BLaER1 (cell line): ENCODE results near the gene PLBD2.
A peak's percentile ranks its signal among the peaks of the same experiment; 100 is the strongest.

ENCODE experiments used
- H3K27ac ChIP-seq: shearing (Covaris generic); formaldehyde crosslinking; 2 replicates; pipeline ENCODE4 v1.8.1; 2022
- H3K27me3 ChIP-seq: shearing (Covaris generic); formaldehyde crosslinking; 2 replicates; pipeline ENCODE4 v1.8.1; 2022
- H3K36me3 ChIP-seq: shearing (Covaris generic); formaldehyde crosslinking; 2 replicates; pipeline ENCODE4 v1.8.1; 2022
- H3K4me1 ChIP-seq: shearing (Covaris generic); formaldehyde crosslinking; 2 replicates; pipeline ENCODE4 v1.8.1; 2022
- H3K4me2 ChIP-seq: shearing (Covaris generic); formaldehyde crosslinking; 2 replicates; pipeline ENCODE4 v1.8.1; 2022
- H3K4me3 ChIP-seq: shearing (Covaris generic); formaldehyde crosslinking; 2 replicates; pipeline ENCODE4 v1.8.1; 2022
- H3K9ac ChIP-seq: shearing (Covaris generic); formaldehyde crosslinking; 2 replicates; pipeline ENCODE4 v1.8.1; 2022
- H3K9me3 ChIP-seq: shearing (Covaris generic); formaldehyde crosslinking; 2 replicates; pipeline ENCODE4 v1.8.1; 2022
- H4K20me1 ChIP-seq: shearing (Covaris generic); formaldehyde crosslinking; 2 replicates; pipeline ENCODE4 v1.8.1; 2022
- Cebpa-rat ChIP-seq: shearing (Covaris generic); IDR thresholded peaks from 2 replicates; pipeline ENCODE4 v1.8.1; 2022

PLBD2 gene

DNA sequence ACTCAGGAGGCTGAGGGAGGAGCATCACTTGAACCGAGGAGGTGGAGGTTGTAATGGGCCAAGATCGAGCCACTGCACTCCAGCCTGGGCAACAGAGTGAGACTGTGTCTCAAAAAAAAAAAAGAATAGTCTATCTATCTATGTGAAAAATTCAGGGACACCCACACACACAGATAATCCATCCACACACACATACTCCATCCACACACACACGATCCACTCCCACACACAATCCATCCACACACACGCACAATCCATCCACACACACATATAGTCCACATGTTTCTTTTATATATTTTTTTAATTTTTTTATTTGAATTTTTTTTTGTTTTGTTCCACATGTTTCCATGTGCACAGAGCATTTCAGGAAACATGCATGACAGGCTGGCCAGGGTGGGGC lies 42.0 kb downstream of the PLBD2 start:
- Histone ChIP-seq H3K9ac (no peak overlapping the region), H3K4me2 (no peak overlapping the region), H3K36me3 (no peaks in the 10 kb centered on the region), H3K9me3 (no peaks in the 10 kb centered on the region), H3K27ac (no peak overlapping the region), H3K4me3 (no peak overlapping the region), H4K20me1 (no peaks in the 10 kb centered on the region), H3K4me1 (peaks cover 29% of the 10 kb centered on the region), H3K27me3 (no peaks in the 10 kb centered on the region)
- no peak for TF ChIP-seq Cebpa-rat

DNA sequence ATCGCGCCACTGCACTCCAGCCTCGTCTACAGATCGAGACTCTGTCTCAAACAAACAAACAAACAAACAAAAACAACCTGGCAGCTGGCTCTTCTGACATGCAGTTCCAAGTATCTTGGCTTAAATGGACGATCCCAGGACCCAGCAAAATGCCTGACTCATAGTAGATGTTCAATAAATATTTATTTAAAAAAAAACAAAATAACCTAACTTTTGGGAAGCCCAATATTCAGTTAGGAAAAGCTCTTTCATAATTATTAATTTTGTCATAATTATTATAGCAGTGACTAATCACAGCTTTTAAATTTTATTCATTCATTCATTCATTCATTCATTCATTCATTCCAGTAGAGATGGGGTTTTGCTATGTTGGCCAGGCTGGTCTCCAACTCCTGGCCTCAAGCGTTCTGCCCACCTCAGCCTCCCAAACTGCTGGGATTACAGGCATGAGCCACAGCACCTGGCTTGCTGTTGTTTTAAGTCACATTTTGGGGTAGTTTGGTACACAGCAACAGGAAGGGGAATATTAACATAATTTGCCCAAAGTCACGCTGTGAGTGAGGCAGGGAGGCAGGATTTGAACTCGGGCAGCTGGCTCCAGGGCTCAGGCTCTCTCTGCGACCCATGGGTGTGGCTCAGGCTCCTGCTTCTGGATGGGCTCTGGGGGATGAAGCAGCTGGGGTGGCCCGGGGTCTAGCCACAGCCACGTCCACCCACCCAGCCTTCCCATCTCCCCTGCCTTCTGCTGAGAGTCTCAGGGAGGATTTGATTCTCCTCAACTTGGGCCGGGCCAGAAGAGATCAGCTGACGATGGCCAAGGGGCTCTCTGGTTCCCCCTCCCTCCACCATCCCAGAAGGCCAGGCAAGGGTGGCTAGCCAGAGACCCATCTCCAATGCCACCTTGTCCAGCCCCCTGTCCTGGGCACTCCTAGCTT lies 42.9 kb downstream of the PLBD2 start:
- H3K4me3 ChIP-seq: no peak overlapping the region
- H3K36me3 ChIP-seq: no peaks in the 10 kb centered on the region
- no peaks in the 10 kb centered on the region for H4K20me1 ChIP-seq
- peaks cover 29% of the 10 kb centered on the region for H3K4me1 ChIP-seq
- no peaks in the 10 kb centered on the region for H3K9me3 ChIP-seq
- no peak for TF ChIP-seq Cebpa-rat
- no peak overlapping the region for H3K9ac ChIP-seq
- no peak overlapping the region for H3K27ac ChIP-seq
- H3K4me2 ChIP-seq: no peak overlapping the region
- H3K27me3 ChIP-seq: no peaks in the 10 kb centered on the region

DNA sequence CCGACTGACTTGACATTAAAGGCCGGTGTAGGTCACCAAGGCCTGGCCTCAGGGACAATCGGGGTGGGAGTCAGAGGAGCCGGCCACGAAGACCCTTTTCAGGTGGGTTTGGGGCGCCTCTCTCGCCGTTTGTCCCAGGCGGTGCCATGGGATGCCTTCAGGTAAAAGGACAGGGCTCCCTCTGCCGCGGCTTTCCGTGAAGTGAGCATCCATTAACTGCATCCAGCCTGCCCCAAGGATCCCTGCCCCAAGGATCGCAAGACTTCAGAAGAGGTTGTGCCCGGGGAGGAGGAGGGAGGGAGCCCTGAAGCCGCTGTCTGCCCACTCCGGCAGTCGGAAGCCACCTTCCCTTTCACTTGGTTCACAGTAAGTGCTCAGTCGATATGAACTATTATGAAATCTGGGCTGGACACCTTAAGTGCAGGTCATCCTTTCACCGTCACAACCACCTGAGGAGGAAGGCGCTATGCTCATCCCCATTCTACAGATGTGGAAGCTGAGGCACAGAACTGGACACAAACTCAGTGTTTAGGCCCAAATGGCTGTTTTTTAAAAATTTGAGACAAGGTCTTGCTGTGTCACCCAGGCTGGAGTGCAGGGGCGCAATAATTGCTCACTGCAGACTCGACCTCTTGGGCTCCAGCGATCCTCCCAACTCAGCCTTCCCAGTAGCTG lies 44.3 kb downstream of the PLBD2 start:
- Histone ChIP-seq H3K27ac (no peak overlapping the region), H3K4me1 (peaks cover 16% of the 10 kb centered on the region), H3K9ac (no peak overlapping the region), H3K27me3 (no peaks in the 10 kb centered on the region), H3K9me3 (no peaks in the 10 kb centered on the region), H3K4me3 (no peak overlapping the region), H4K20me1 (no peaks in the 10 kb centered on the region), H3K36me3 (no peaks in the 10 kb centered on the region), H3K4me2 (no peak overlapping the region)
- TF ChIP-seq Cebpa-rat: no peak

DNA sequence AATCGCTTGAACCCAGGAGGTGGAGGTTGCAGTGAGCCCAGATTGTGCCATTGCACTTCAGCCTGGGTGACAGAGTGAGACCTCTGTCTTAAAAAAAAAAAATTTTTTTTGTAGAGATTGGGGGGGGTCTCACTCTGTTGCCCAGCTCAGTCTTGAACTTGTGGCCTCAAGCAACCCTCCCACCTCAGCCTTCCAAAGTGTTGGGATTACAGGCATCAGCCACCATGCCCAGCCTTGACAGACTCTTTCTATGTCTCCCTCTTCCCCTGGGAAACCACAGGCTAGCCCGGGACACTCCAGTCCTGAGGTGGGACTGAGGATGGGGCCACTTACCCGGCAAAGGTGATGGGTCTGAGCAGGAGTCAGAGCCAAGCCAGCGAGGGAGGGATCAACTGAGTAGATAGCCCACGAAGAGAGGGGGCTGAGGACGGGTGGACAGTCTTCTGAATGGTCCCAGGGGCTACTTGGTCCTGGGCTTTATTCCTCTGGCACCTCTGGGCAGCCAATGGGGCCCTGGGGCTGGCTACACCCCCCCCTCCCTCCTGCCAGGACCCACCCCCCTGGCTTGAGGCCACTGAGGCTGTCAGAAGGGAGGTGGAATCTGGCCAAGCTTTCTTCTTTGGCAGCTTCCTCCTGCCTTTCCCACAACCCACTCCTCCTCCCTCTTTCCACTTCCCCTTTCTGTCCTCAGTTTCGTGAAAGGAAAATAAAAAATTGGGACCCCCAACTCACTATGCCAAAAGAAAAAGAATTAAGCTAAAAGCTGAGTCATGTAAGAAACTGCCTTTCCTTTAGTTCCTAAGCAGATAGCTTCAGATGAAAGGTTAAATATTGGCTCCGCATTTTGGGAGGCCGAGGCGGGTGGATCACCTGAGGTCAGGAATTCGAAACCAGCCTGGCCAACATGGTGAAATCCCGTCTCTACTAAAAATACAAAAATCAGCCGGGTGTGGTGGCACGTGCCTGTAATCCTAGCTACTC lies 45.3 kb downstream of the PLBD2 start, which contains the start of gene SDS:
Gene SDS (minus strand): TSS at position 453 of the 981 bp plus-strand sequence. CDS start 4,179 bp downstream, outside the sequence.
- no peak for TF ChIP-seq Cebpa-rat
- H3K27ac ChIP-seq: no peak within 1 kb of the TSS
- H3K9ac ChIP-seq: no peak within 1 kb of the TSS
- H3K27me3 ChIP-seq: no peaks in the 10 kb centered on the region
- peak within 1 kb of the TSS; percentile 51 for H3K4me2 ChIP-seq
- no peaks in the 10 kb centered on the region for H4K20me1 ChIP-seq
- peaks cover 12% of the 10 kb centered on the region for H3K4me1 ChIP-seq
- no peaks in the 10 kb centered on the region for H3K36me3 ChIP-seq
- no peak within 1 kb of the TSS for H3K4me3 ChIP-seq
- H3K9me3 ChIP-seq: no peaks in the 10 kb centered on the region

DNA sequence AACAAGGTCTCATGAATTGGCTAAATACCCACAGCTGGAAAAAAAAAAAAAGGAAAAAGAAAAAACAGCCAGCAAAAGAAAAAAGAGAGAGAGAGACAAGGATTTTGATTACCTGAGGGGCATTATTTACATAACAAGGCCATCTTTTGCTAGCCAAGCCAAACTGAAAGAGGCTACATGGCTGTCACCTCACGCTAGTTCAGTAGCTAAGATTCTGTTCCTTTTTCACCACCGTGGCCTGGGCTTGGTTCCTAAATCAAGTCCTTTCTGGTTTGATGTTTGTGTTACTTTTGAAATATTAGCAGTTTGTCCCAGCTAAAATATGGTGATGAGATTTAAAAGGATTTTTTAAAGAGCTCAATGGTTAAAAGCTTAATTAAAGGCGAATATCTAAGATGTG lies 47.3 kb downstream of the PLBD2 start:
- Histone ChIP-seq H4K20me1 (no peaks in the 10 kb centered on the region), H3K9me3 (no peaks in the 10 kb centered on the region), H3K36me3 (no peaks in the 10 kb centered on the region), H3K27ac (no peak overlapping the region), H3K9ac (no peak overlapping the region), H3K27me3 (no peaks in the 10 kb centered on the region), H3K4me2 (no peak overlapping the region), H3K4me3 (no peak overlapping the region), H3K4me1 (peaks cover 12% of the 10 kb centered on the region)
- no peak for TF ChIP-seq Cebpa-rat

DNA sequence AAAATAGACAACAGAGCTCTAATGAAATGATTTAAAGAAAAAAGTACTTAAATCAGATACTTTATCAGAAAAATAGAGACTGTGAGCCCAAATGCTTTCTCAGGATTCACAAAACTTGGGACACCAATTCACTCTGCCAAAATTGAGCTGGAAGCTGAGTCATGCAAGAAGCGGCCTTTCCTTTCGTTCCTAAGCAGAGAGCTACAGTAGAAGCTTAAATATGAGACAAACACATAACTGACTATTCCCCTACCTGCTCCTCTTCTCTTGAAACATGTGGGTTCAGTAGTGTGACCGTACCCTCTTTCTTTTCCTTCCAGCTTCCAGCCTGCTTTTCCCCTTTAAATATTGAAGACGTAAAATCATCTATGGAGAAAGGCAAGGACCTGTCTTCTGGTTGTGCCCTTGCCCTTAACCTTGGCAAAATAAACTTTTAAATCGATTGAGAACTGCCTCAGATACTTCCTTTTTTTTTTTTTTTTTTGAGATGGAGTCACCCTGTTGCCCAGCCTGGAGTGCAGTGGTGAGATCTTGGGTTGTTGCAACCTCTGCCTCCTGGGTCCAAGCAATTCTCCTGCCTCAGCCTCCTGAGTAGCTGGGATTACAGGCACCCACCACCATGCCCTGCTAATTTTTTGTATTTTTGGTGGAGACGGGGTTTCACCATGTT lies 49.7 kb downstream of the PLBD2 start:
- Histone ChIP-seq H3K9me3 (no peaks in the 10 kb centered on the region), H3K9ac (no peak overlapping the region), H3K27me3 (no peaks in the 10 kb centered on the region), H3K4me3 (no peak overlapping the region), H3K36me3 (no peaks in the 10 kb centered on the region), H3K27ac (no peak overlapping the region), H4K20me1 (no peaks in the 10 kb centered on the region), H3K4me1 (peaks cover 11% of the 10 kb centered on the region), H3K4me2 (no peak overlapping the region)
- TF ChIP-seq Cebpa-rat: no peak

DNA sequence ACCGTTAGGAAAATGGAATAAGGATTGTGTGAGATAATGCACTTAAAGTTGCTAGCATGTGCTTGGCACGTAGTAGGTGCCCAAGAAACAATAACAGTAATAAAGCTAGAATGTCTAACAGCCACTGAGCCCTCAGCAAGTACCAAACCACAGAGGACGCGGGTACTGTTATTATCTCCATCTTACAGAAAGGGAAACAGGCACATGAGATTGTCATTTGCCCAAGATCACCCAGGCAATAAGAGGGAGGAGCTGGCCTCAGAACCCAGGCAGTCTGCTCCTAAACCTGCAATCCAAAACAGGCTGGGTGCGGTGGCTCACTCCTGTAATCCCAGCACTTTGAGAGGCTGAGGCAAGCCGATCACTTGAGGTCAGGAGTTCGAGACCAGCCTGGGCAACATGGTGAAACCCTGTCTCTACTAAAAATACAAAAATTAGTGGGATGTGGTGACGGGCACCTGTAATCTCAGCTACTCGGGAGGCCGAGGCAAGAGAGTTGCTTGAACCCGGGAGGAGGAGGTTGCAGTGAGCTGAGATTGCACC lies 50.4 kb downstream of the PLBD2 start:
- Histone ChIP-seq H3K4me1 (peaks cover 9% of the 10 kb centered on the region), H3K9ac (no peak overlapping the region), H3K36me3 (no peaks in the 10 kb centered on the region), H3K27ac (no peak overlapping the region), H3K4me3 (no peak overlapping the region), H3K9me3 (no peaks in the 10 kb centered on the region), H3K27me3 (no peaks in the 10 kb centered on the region), H3K4me2 (no peak overlapping the region), H4K20me1 (no peaks in the 10 kb centered on the region)
- no peak for TF ChIP-seq Cebpa-rat

DNA sequence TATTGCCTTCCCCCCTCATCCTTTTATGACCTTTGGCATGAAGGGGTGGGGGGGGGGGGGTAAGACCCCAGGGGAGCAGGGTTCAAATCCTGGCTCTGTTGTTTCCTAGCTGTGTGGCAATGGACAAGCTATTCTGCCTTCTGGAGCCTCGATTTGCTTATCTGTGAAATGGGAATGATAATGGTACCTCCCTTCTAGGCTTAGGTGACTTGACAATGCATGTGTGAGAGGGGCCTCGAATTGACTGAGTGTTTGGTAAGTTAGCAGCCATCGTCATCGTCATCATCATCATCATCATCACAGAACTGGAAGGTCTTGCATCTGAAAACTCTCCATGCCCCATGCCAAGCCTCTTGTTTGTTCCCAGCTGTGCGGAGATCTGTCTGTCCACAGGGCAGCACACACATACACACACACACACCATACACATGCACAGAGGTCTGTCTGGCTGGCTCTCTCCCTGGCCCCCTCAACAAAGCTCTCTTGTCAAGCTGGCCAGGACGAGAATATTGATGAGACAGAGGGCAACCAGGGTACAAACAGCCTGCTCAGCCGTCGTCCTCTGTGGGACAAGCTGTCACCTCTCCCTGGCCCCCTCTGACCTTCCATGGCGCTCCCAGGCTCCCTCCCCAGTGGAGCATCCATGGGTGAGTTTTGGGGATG lies 51.2 kb downstream of the PLBD2 start:
- TF ChIP-seq Cebpa-rat: no peak
- Histone ChIP-seq H3K9me3 (no peaks in the 10 kb centered on the region), H3K36me3 (no peaks in the 10 kb centered on the region)

More for the DNA sequence above, 51.2 kb downstream of the PLBD2 start:
- no peak overlapping the region for H3K4me2 ChIP-seq
- H3K27me3 ChIP-seq: no peaks in the 10 kb centered on the region
- no peak overlapping the region for H3K4me3 ChIP-seq
- no peak overlapping the region for H3K27ac ChIP-seq
- H3K4me1 ChIP-seq: peaks cover 6% of the 10 kb centered on the region; the same call in 1 of the 2 replicates
- no peak overlapping the region for H3K9ac ChIP-seq
- no peaks in the 10 kb centered on the region for H4K20me1 ChIP-seq
